ENCODE data around the gene INO80E.
"Not testable (repeated sequence)": the region's sequence is repeated elsewhere in the genome, so short reads cannot be mapped to it uniquely, and the experiment has no call there.

INO80E gene

GRCh38 chr16:30011714-30012504, 15.9 kb downstream of the INO80E start:
- no peak for DNase-seq (ENCODE audit: low read depth in 1 of 2, low spot score in 1 of 2)
- TF ChIP-seq CTCF (IDR thresholded peaks at IDR 0.05; ENCODE audit: insufficient read depth, low read length) (no peak), REST (IDR thresholded peaks at IDR 0.05; ENCODE audit: insufficient replicate concordance, low read depth) (no peak), POLR2AphosphoS5 (IDR thresholded peaks at IDR 0.05; ENCODE audit: low read depth) (no peak), SPI1 (IDR thresholded peaks at IDR 0.05; ENCODE audit: borderline replicate concordance, low read depth) (no peak), GABPA (IDR thresholded peaks at IDR 0.05; ENCODE audit: low read depth) (no peak)
- no peaks in the 10 kb centered on the region for H3K27me3 ChIP-seq (ENCODE audit: insufficient read depth, poor library complexity, severe bottlenecking)
- peak overlapping the region; percentile 64 for H3K4me3 ChIP-seq (replicated peaks; ENCODE audit: insufficient read depth, low read length)
- no peak overlapping the region for H3K27ac ChIP-seq (replicated peaks)

GRCh38 chr16:30012598-30012997, 16.6 kb downstream of the INO80E start:
- not testable (repeated sequence) for H3K27me3 ChIP-seq (ENCODE audit: insufficient read depth, poor library complexity, severe bottlenecking); DNase-seq (ENCODE audit: low read depth in 1 of 2, low spot score in 1 of 2); H3K27ac ChIP-seq (replicated peaks); H3K4me3 ChIP-seq (replicated peaks; ENCODE audit: insufficient read depth, low read length)

- DNase-seq (ENCODE audit: low read depth in 1 of 2, low spot score in 1 of 2); H3K27ac ChIP-seq (replicated peaks); H3K4me3 ChIP-seq (replicated peaks; ENCODE audit: insufficient read depth, low read length); H3K27me3 ChIP-seq (ENCODE audit: insufficient read depth, poor library complexity, severe bottlenecking): not testable (repeated sequence)
Measured at GRCh38 chr16:30015450-30015849, 19.4 kb downstream of the INO80E start.

- DNase-seq (ENCODE audit: low read depth in 1 of 2, low spot score in 1 of 2), result no peak
- Histone ChIP-seq H3K4me3 (replicated peaks; ENCODE audit: insufficient read depth, low read length) (no peak overlapping the region), H3K27ac (replicated peaks) (no peak overlapping the region), H3K27me3 (ENCODE audit: insufficient read depth, poor library complexity, severe bottlenecking) (no peaks in the 10 kb centered on the region)
- no peak for TF ChIP-seq GABPA (IDR thresholded peaks at IDR 0.05; ENCODE audit: low read depth)
- TF ChIP-seq SPI1 (IDR thresholded peaks at IDR 0.05; ENCODE audit: borderline replicate concordance, low read depth), result no peak
- TF ChIP-seq POLR2AphosphoS5 (IDR thresholded peaks at IDR 0.05; ENCODE audit: low read depth), result no peak
- TF ChIP-seq REST (IDR thresholded peaks at IDR 0.05; ENCODE audit: insufficient replicate concordance, low read depth), result no peak
- TF ChIP-seq CTCF (IDR thresholded peaks at IDR 0.05; ENCODE audit: insufficient read depth, low read length), result no peak
Measured at GRCh38 chr16:30016555-30017276, 20.7 kb downstream of the INO80E start.
